Karpas-422 (cell line): ENCODE measurements around the gene NPAS3. TPM values are rescaled to one million over a fixed set of nuclear protein-coding genes. Genes with fewer than 3 reads are reported as not detected.

Source experiments
- DNase-seq: peaks from one replicate; pipeline ENCODE4 v3.0.0-alpha.2; 2015
- H2AFZ ChIP-seq: fragments of 200-600 bp; sonication (generic); 2 replicates; pipeline ENCODE4 v1.6.1; 2014; ENCODE audit warnings: antibody characterized with exemption, low read length, mixed read lengths
- H3K27ac ChIP-seq: fragments of 200-600 bp; sonication (generic); 2 replicates; pipeline ENCODE4 v1.5.1; 2014; ENCODE audit warnings: mild to moderate bottlenecking, low read length, moderate library complexity
- H3K27me3 ChIP-seq: fragments of 200-600 bp; sonication (generic); 2 replicates; pipeline ENCODE4 v1.6.1; 2014; ENCODE audit warnings: low read length, mixed read lengths
- H3K36me3 ChIP-seq: fragments of 200-600 bp; sonication (generic); 2 replicates; pipeline ENCODE4 v1.6.1; 2014; ENCODE audit warnings: low read length, mixed read lengths; ENCODE audit not compliant: insufficient read depth
- H3K4me1 ChIP-seq: fragments of 200-600 bp; sonication (generic); 2 replicates; pipeline ENCODE4 v1.6.1; 2014; ENCODE audit warnings: mild to moderate bottlenecking, low read length, mixed read lengths
- H3K4me2 ChIP-seq: fragments of 200-600 bp; sonication (generic); 2 replicates; pipeline ENCODE4 v1.6.1; 2014; ENCODE audit warnings: low read length, low read depth, mild to moderate bottlenecking; ENCODE audit not compliant: poor library complexity, severe bottlenecking
- H3K4me3 ChIP-seq: fragments of 200-600 bp; sonication (generic); 2 replicates; pipeline ENCODE4 v1.5.1; 2014; ENCODE audit warnings: mild to moderate bottlenecking, antibody characterized with exemption, low read length, mixed read lengths
- H3K79me2 ChIP-seq: fragments of 200-600 bp; sonication (generic); 2 replicates; pipeline ENCODE4 v1.6.1; 2014; ENCODE audit warnings: mild to moderate bottlenecking, low read length, mixed read lengths
- H3K9ac ChIP-seq: fragments of 200-600 bp; sonication (generic); 2 replicates; pipeline ENCODE4 v1.6.0; 2014; ENCODE audit warnings: low read length
- H3K9me2 ChIP-seq: fragments of 200-600 bp; sonication (generic), shearing (Covaris generic); replicated peaks from 2 replicates; pipeline ENCODE4 v1.6.0; 2014; ENCODE audit warnings: mild to moderate bottlenecking, low read length, moderate library complexity; ENCODE audit not compliant: insufficient read depth
- H3K9me3 ChIP-seq: fragments of 300-700, 200-600 bp; sonication (generic); 2 replicates; pipeline ENCODE4 v1.6.1; 2014; ENCODE audit warnings: low read length, mixed read lengths
- H4K20me1 ChIP-seq: fragments of 200-600 bp; sonication (generic); 2 replicates; pipeline ENCODE4 v1.6.1; 2014; ENCODE audit warnings: mild to moderate bottlenecking, antibody characterized with exemption, low read length, low read depth; ENCODE audit not compliant: insufficient read depth
- total RNA-seq: library from RNA; depleted of rRNA; stranded (reverse); fragments of >200 nt; shearing (Covaris generic); gene quantifications from 2 replicates; pipeline ENCODE4 v1.2.3, GENCODE V29; 2014; ENCODE audit warnings: low replicate concordance

Gene NPAS3
- total RNA-seq, 1 experiment from 2014 or later = 1.6 TPM

- Histone ChIP-seq H3K79me2 (no peaks in the 10 kb centered on the region), H2AFZ (no peak overlapping the region), H3K4me3 (no peak overlapping the region), H3K9me3 (no peaks in the 10 kb centered on the region), H3K4me1 (no peaks in the 10 kb centered on the region), H3K27ac (no peak overlapping the region), H3K9me2 (no peaks in the 10 kb centered on the region), H3K27me3 (no peaks in the 10 kb centered on the region), H4K20me1 (no peaks in the 10 kb centered on the region), H3K36me3 (no peaks in the 10 kb centered on the region), H3K4me2 (no peak overlapping the region), H3K9ac (no peak overlapping the region)
- peak; percentile 60 for DNase-seq
Measured at GRCh38 chr14:33219957-33220356, 281.3 kb downstream of the NPAS3 start.

GRCh38 chr14:33229269-33229929, 290.7 kb downstream of the NPAS3 start:
- Histone ChIP-seq H3K9ac (no peak overlapping the region), H2AFZ (no peak overlapping the region), H3K79me2 (no peaks in the 10 kb centered on the region), H3K9me2 (no peaks in the 10 kb centered on the region), H4K20me1 (no peaks in the 10 kb centered on the region), H3K27me3 (peaks cover 2% of the 10 kb centered on the region; the same call in 1 of the 2 replicates), H3K36me3 (no peaks in the 10 kb centered on the region), H3K27ac (no peak overlapping the region), H3K4me2 (no peak overlapping the region), H3K4me1 (no peaks in the 10 kb centered on the region), H3K9me3 (no peaks in the 10 kb centered on the region), H3K4me3 (no peak overlapping the region)
- DNase-seq = no peak

- Histone ChIP-seq H3K4me1 (no peaks in the 10 kb centered on the region), H3K27ac (no peak overlapping the region), H4K20me1 (no peaks in the 10 kb centered on the region), H3K4me3 (no peak overlapping the region), H3K9me3 (no peaks in the 10 kb centered on the region), H3K9me2 (no peaks in the 10 kb centered on the region), H3K27me3 (peaks cover 2% of the 10 kb centered on the region; the same call in 1 of the 2 replicates), H3K4me2 (no peak overlapping the region), H3K36me3 (no peaks in the 10 kb centered on the region), H3K79me2 (no peaks in the 10 kb centered on the region), H3K9ac (no peak overlapping the region), H2AFZ (no peak overlapping the region)
- DNase-seq = no peak
Measured at GRCh38 chr14:33230021-33230420, 291.3 kb downstream of the NPAS3 start.

GRCh38 chr14:33232031-33232430, 293.4 kb downstream of the NPAS3 start:
- Histone ChIP-seq H3K4me1 (no peaks in the 10 kb centered on the region), H3K4me2 (no peak overlapping the region), H3K36me3 (no peaks in the 10 kb centered on the region), H3K27ac (no peak overlapping the region), H2AFZ (no peak overlapping the region), H3K4me3 (no peak overlapping the region), H3K27me3 (no peaks in the 10 kb centered on the region), H3K9me3 (no peaks in the 10 kb centered on the region), H3K9ac (no peak overlapping the region), H4K20me1 (no peaks in the 10 kb centered on the region), H3K79me2 (no peaks in the 10 kb centered on the region), H3K9me2 (no peaks in the 10 kb centered on the region)
- no peak for DNase-seq

- no peaks in the 10 kb centered on the region for H3K36me3 ChIP-seq
- H3K9me2 ChIP-seq = no peaks in the 10 kb centered on the region
- no peak overlapping the region for H3K27ac ChIP-seq
- H2AFZ ChIP-seq = no peak overlapping the region
- H3K4me2 ChIP-seq = no peak overlapping the region
- DNase-seq = no peak
- no peaks in the 10 kb centered on the region for H3K4me1 ChIP-seq
- H4K20me1 ChIP-seq = no peaks in the 10 kb centered on the region
- no peak overlapping the region for H3K9ac ChIP-seq
- no peak overlapping the region for H3K4me3 ChIP-seq
- no peaks in the 10 kb centered on the region for H3K79me2 ChIP-seq
- no peaks in the 10 kb centered on the region for H3K27me3 ChIP-seq
- no peaks in the 10 kb centered on the region for H3K9me3 ChIP-seq
Measured at GRCh38 chr14:33237115-33237740, 298.5 kb downstream of the NPAS3 start.

GRCh38 chr14:33239465-33239864, 300.8 kb downstream of the NPAS3 start:
- DNase-seq = no peak
- Histone ChIP-seq H3K36me3 (no peaks in the 10 kb centered on the region), H3K9me3 (no peaks in the 10 kb centered on the region), H3K27ac (no peak overlapping the region), H3K4me2 (no peak overlapping the region), H3K9ac (no peak overlapping the region), H3K27me3 (no peaks in the 10 kb centered on the region), H3K4me1 (no peaks in the 10 kb centered on the region), H4K20me1 (no peaks in the 10 kb centered on the region), H3K4me3 (no peak overlapping the region), H3K79me2 (no peaks in the 10 kb centered on the region), H2AFZ (no peak overlapping the region), H3K9me2 (no peaks in the 10 kb centered on the region)

GRCh38 chr14:33240466-33240865, 301.8 kb downstream of the NPAS3 start:
- DNase-seq = no peak

GRCh38 chr14:33241331-33241730, 302.7 kb downstream of the NPAS3 start:
- Histone ChIP-seq H4K20me1 (no peaks in the 10 kb centered on the region), H3K27me3 (no peaks in the 10 kb centered on the region), H3K79me2 (no peaks in the 10 kb centered on the region), H3K9me2 (no peaks in the 10 kb centered on the region), H3K36me3 (no peaks in the 10 kb centered on the region), H3K9me3 (no peaks in the 10 kb centered on the region), H3K27ac (no peak overlapping the region), H3K9ac (no peak overlapping the region), H2AFZ (no peak overlapping the region), H3K4me3 (no peak overlapping the region), H3K4me1 (no peaks in the 10 kb centered on the region), H3K4me2 (no peak overlapping the region)
- DNase-seq = no peak

More at GRCh38 chr14:33240466-33240865, 301.8 kb downstream of the NPAS3 start:
- H3K27me3 ChIP-seq = no peaks in the 10 kb centered on the region
- H3K4me1 ChIP-seq = no peaks in the 10 kb centered on the region
- no peak overlapping the region for H3K27ac ChIP-seq
- H2AFZ ChIP-seq = no peak overlapping the region
- no peak overlapping the region for H3K9ac ChIP-seq
- H3K4me2 ChIP-seq = no peak overlapping the region
- no peaks in the 10 kb centered on the region for H3K79me2 ChIP-seq
- H4K20me1 ChIP-seq = no peaks in the 10 kb centered on the region
- H3K9me2 ChIP-seq = no peaks in the 10 kb centered on the region
- no peak overlapping the region for H3K4me3 ChIP-seq
- no peaks in the 10 kb centered on the region for H3K36me3 ChIP-seq
- H3K9me3 ChIP-seq = no peaks in the 10 kb centered on the region
